Measurements from ENCODE around the gene TRIM74.
"Not testable (repeated sequence)": the region's sequence is repeated elsewhere in the genome, so short reads cannot be mapped to it uniquely, and the experiment has no call there.

The TRIM74 gene
- 0 to 0.44 (median 0) reads per million in 17 experiments for total RNA-seq

- DNase-seq: not testable (repeated sequence)
These were observed at the start of gene TRIM74 for GRCh38 chr7:72968980-72969516. Gene TRIM74 (minus strand): TSS chr7:72969466. CDS start chr7:72966157, 3,309 bp downstream.

GRCh38 chr7:73006491-73006890 lies 37.2 kb upstream of the TRIM74 start:
- DNase-seq: peak in 2 of 4 experiments; percentile 0 to 1

GRCh38 chr7:73005693-73006447 lies 36.6 kb upstream of the TRIM74 start:
- peak; percentile 83 to 92 (median 86) for DNase-seq

GRCh38 chr7:73005356-73005692 lies 36.1 kb upstream of the TRIM74 start:
- DNase-seq: not testable (repeated sequence)

GRCh38 chr7:72997887-72998468 lies 28.7 kb upstream of the TRIM74 start:
- not testable (repeated sequence) for DNase-seq

- not testable (repeated sequence) for DNase-seq
These were observed 28.2 kb upstream of the TRIM74 start for GRCh38 chr7:72997447-72997846.

- not testable (repeated sequence) for DNase-seq
These were observed 26.2 kb upstream of the TRIM74 start for GRCh38 chr7:72995484-72995883.

- not testable (repeated sequence) for DNase-seq
These were observed 21.1 kb upstream of the TRIM74 start for GRCh38 chr7:72990146-72990913.

- DNase-seq: not testable (repeated sequence)
These were observed 12.8 kb upstream of the TRIM74 start for GRCh38 chr7:72982084-72982483.

GRCh38 chr7:72980382-72980781 lies 11.1 kb upstream of the TRIM74 start:
- DNase-seq: not testable (repeated sequence)

GRCh38 chr7:72976434-72976833 lies 7.2 kb upstream of the TRIM74 start:
- DNase-seq: not testable (repeated sequence)

GRCh38 chr7:72975656-72976286 lies 6.5 kb upstream of the TRIM74 start:
- DNase-seq: not testable (repeated sequence)

GRCh38 chr7:72974781-72975180 lies 5.5 kb upstream of the TRIM74 start:
- not testable (repeated sequence) for DNase-seq

- DNase-seq: not testable (repeated sequence)
These were observed 2.2 kb upstream of the TRIM74 start for GRCh38 chr7:72971505-72971904.

GRCh38 chr7:72969688-72970087 lies 422 bp upstream of the TRIM74 start:
- not testable (repeated sequence) for DNase-seq

- not testable (repeated sequence) for DNase-seq
These were observed 2.4 kb downstream of the TRIM74 start for GRCh38 chr7:72966892-72967291.

GRCh38 chr7:72965186-72965975 lies 3.9 kb downstream of the TRIM74 start:
- not testable (repeated sequence) for DNase-seq

GRCh38 chr7:72963056-72963455 lies 6.2 kb downstream of the TRIM74 start:
- DNase-seq: not testable (repeated sequence)

- DNase-seq: not testable (repeated sequence)
These were observed 8.0 kb downstream of the TRIM74 start for GRCh38 chr7:72961346-72961650.

GRCh38 chr7:72960626-72961345 lies 8.5 kb downstream of the TRIM74 start:
- DNase-seq: not testable (repeated sequence)

- DNase-seq: not testable (repeated sequence)
These were observed 9.2 kb downstream of the TRIM74 start for GRCh38 chr7:72960029-72960428.
